Transverse colon (tissue), 4 donors: ENCODE data around the gene HSH2D.

Experiments
- POLR2A ChIP-seq: fragments of 450-650 bp; IDR thresholded peaks from one replicate; pipeline ENCODE4 v1.6.1; 2016; ENCODE audit warnings: antibody characterized with exemption, mild to moderate bottlenecking, moderate library complexity
- POLR2AphosphoS5 ChIP-seq, 3 donors: sonication (generic); formaldehyde crosslinking; IDR thresholded peaks; one replicate each; pipeline ENCODE4 v1.6.1; 2016; ENCODE audit warnings: antibody characterized with exemption in 3 of 3
- TF ChIP-seq, protein P1 (sequence below), 5 experiments: fragments of 200-600 bp in 3 of 5; fragments of 450-650 bp in 2 of 5; sonication (generic) in 3 of 5; IDR thresholded peaks; 1 replicate in 2 of 5; 2 replicates in 3 of 5; pipeline ENCODE4 v1.5.1; 2016 to 2017; ENCODE audit warnings: antibody characterized with exemption in 5 of 5, inconsistent platforms in 3 of 5, mild to moderate bottlenecking in 2 of 5, moderate library complexity in 1 of 5

DNA sequence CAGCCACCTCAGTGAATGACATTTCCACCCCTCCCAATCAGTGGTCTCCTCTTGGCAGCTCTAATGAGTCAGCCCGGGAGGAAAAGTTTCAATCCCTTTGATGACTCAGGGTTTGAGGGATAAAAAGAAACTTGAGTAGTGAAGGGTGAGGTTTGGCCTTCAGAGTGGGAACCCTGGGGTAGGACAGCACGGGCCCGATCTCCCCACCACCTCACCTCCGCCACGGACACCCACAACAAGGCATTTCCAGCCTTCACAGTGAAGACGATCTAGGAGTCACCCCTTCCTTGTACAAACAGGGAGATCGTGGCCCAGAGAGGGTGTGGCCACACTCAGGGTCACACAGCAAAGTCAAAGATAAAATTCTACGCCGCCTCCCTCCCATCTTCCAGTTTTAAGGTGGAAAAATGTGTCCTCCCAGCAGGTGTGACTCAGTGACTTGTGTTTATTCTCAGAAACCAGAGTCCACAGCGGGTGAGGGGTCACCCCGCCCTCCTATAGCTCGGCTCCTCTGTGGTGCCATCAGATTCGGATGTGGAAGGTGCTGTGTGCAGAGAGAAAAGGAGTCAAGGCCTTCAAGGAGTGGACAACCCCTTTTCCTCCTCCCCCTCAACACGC, 17.6 kb downstream of the HSH2D start:
- TF ChIP-seq, protein P1, sequence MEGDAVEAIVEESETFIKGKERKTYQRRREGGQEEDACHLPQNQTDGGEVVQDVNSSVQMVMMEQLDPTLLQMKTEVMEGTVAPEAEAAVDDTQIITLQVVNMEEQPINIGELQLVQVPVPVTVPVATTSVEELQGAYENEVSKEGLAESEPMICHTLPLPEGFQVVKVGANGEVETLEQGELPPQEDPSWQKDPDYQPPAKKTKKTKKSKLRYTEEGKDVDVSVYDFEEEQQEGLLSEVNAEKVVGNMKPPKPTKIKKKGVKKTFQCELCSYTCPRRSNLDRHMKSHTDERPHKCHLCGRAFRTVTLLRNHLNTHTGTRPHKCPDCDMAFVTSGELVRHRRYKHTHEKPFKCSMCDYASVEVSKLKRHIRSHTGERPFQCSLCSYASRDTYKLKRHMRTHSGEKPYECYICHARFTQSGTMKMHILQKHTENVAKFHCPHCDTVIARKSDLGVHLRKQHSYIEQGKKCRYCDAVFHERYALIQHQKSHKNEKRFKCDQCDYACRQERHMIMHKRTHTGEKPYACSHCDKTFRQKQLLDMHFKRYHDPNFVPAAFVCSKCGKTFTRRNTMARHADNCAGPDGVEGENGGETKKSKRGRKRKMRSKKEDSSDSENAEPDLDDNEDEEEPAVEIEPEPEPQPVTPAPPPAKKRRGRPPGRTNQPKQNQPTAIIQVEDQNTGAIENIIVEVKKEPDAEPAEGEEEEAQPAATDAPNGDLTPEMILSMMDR (IDR thresholded peaks at IDR 0.05), result no peak
- TF ChIP-seq POLR2A (no peak), POLR2AphosphoS5 (IDR thresholded peaks at IDR 0.05) (no peak)
